IMR-90 (cell line): Measurements from ENCODE around the gene CDH13.

ENCODE experiments used
- CEBPB ChIP-seq: IDR thresholded peaks from 2 replicates; pipeline ENCODE4 v1.6.1; 2012; ENCODE audit warnings: low read depth, low read length, improper control_type of control experiment
- CTCF ChIP-seq: conservative IDR thresholded peaks from 2 replicates; pipeline ENCODE4 v1.5.1; 2012; ENCODE audit warnings: mild to moderate bottlenecking, low read depth, low read length, improper control_type of control experiment
- ELK1 ChIP-seq: fragments of 150-350 bp; IDR thresholded peaks from 2 replicates; pipeline ENCODE4 v1.6.1; 2016; ENCODE audit warnings: low read depth, mild to moderate bottlenecking, low read length, moderate library complexity, borderline replicate concordance
- FOS ChIP-seq: fragments of 150-350 bp; IDR thresholded peaks from 2 replicates; pipeline ENCODE4 v1.6.1; 2016; ENCODE audit warnings: low read depth, low read length
- MAFK ChIP-seq: IDR thresholded peaks from 2 replicates; pipeline ENCODE4 v1.6.1; 2012; ENCODE audit warnings: low read depth, low read length, improper control_type of control experiment
- MAZ ChIP-seq: IDR thresholded peaks from 2 replicates; pipeline ENCODE4 v1.6.1; 2012; ENCODE audit warnings: low read depth, mild to moderate bottlenecking, low read length, improper control_type of control experiment, moderate library complexity, borderline replicate concordance
- MXI1 ChIP-seq: IDR thresholded peaks from 2 replicates; pipeline ENCODE4 v1.6.1; 2012; ENCODE audit warnings: low read depth, mild to moderate bottlenecking, low read length, moderate library complexity, borderline replicate concordance
- POLR2A ChIP-seq: IDR thresholded peaks from 2 replicates; pipeline ENCODE4 v1.6.1; 2012; ENCODE audit warnings: mild to moderate bottlenecking, low read depth, low read length
- RAD21 ChIP-seq: IDR thresholded peaks from 2 replicates; pipeline ENCODE4 v1.6.1; 2012; ENCODE audit warnings: low read length, improper control_type of control experiment
- RCOR1 ChIP-seq: IDR thresholded peaks from 2 replicates; pipeline ENCODE4 v1.6.1; 2012; ENCODE audit warnings: mild to moderate bottlenecking, low read length, improper control_type of control experiment; ENCODE audit not compliant: insufficient replicate concordance
- SMC3 ChIP-seq: fragments of 150-350 bp; IDR thresholded peaks from 2 replicates; pipeline ENCODE4 v1.6.1; 2016; ENCODE audit warnings: low read depth, mild to moderate bottlenecking, antibody characterized with exemption, low read length, moderate library complexity

- TF ChIP-seq POLR2A (no peak), CTCF (no peak), ELK1 (no peak), MAZ (no peak), MXI1 (no peak), CEBPB (no peak), RAD21 (no peak), RCOR1 (no peak), MAFK (no peak), FOS (no peak), SMC3 (no peak)
These were observed 1077.9 kb downstream of the CDH13 start for GRCh38 chr16:83704656-83705055.
